GM23248 (cell line): ENCODE measurements around the gene GNAL. TPM values are rescaled to one million over a fixed set of nuclear protein-coding genes. Genes with fewer than 3 reads are reported as not detected.
"Not testable (repeated sequence)": the region's sequence is repeated elsewhere in the genome, so short reads cannot be mapped to it uniquely, and the experiment has no call there.

Experiments used
- DNase-seq: peaks from one replicate; pipeline ENCODE4 v3.0.0-alpha.2; 2015
- H2AFZ ChIP-seq: fragments of 200-600 bp; sonication (generic); 2 replicates; pipeline ENCODE4 v1.6.1; 2016; ENCODE audit warnings: antibody characterized with exemption
- H3F3A ChIP-seq: fragments of 200-600 bp; sonication (generic); 2 replicates; pipeline ENCODE4 v1.6.1; 2016; ENCODE audit warnings: mild to moderate bottlenecking, antibody characterized with exemption, mixed run types; ENCODE audit not compliant: insufficient read depth
- H3K27ac ChIP-seq: fragments of 200-600 bp; sonication (generic); 2 replicates; pipeline ENCODE4 v1.5.1; 2016; ENCODE audit warnings: mild to moderate bottlenecking
- H3K27me3 ChIP-seq: fragments of 200-600 bp; sonication (generic); replicated peaks from 2 replicates; pipeline ENCODE4 v1.6.1; 2016; ENCODE audit warnings: mild to moderate bottlenecking; ENCODE audit not compliant: insufficient read depth
- H3K36me3 ChIP-seq: fragments of 200-600 bp; sonication (generic); 2 replicates; pipeline ENCODE4 v1.6.1; 2016; ENCODE audit warnings: low read depth, mild to moderate bottlenecking
- H3K4me1 ChIP-seq: fragments of 200-600 bp; sonication (generic); 2 replicates; pipeline ENCODE4 v1.6.1; 2016; ENCODE audit warnings: mild to moderate bottlenecking; ENCODE audit not compliant: insufficient read depth
- H3K4me2 ChIP-seq: fragments of 200-600 bp; sonication (generic); one replicate; pipeline ENCODE4 v1.6.1; 2016; ENCODE audit warnings: mild to moderate bottlenecking; ENCODE audit not compliant: unreplicated experiment
- H3K4me3 ChIP-seq: fragments of 200-600 bp; sonication (generic); 2 replicates; pipeline ENCODE4 v1.5.1; 2016; ENCODE audit warnings: mild to moderate bottlenecking
- H3K79me2 ChIP-seq: fragments of 200-600 bp; sonication (generic); 2 replicates; pipeline ENCODE4 v1.6.1; 2016; ENCODE audit warnings: mild to moderate bottlenecking; ENCODE audit not compliant: insufficient read depth
- H3K9ac ChIP-seq: fragments of 200-600 bp; sonication (generic); 2 replicates; pipeline ENCODE4 v1.6.1; 2016; ENCODE audit warnings: mild to moderate bottlenecking
- H3K9me2 ChIP-seq: fragments of 200-600 bp; sonication (generic); 2 replicates; pipeline ENCODE4 v1.6.1; 2016; ENCODE audit warnings: mixed run types, mild to moderate bottlenecking, moderate library complexity; ENCODE audit not compliant: insufficient read depth
- H3K9me3 ChIP-seq: fragments of 200-600 bp; sonication (generic); one replicate; pipeline ENCODE4 v1.6.1; 2017; ENCODE audit warnings: low read depth
- H4K20me1 ChIP-seq: fragments of 200-600 bp; sonication (generic); 2 replicates; pipeline ENCODE4 v1.6.0; 2016; ENCODE audit not compliant: insufficient read depth
- EZH2 ChIP-seq: fragments of 200-600 bp; sonication (generic); IDR thresholded peaks from 2 replicates; pipeline ENCODE4 v1.6.1; 2018; ENCODE audit warnings: antibody characterized with exemption, mild to moderate bottlenecking; ENCODE audit not compliant: insufficient read depth, poor library complexity, severe bottlenecking
- EZH2phosphoT487 ChIP-seq: fragments of 200-600 bp; sonication (generic); IDR thresholded peaks from 2 replicates; pipeline ENCODE4 v1.6.1; 2018; ENCODE audit warnings: antibody characterized with exemption, moderate library complexity, mild to moderate bottlenecking, low read depth; ENCODE audit not compliant: insufficient read depth
- WGBS, 2 experiments: methylation state at CpG; one replicate each; pipeline ENCODE4 v1.1.6; 2015 to 2017; ENCODE audit warnings: low lambda C conversion rate in 2 of 2, low coverage in 1 of 2; ENCODE audit errors: missing lambda C conversion rate in 2 of 2; 5-methylcytosine and 5-hydroxymethylcytosine counted together
- in situ Hi-C: fragments of 300-500 bp; cut with MboI; formaldehyde crosslinking; loops from 2 replicates; pipeline ENCODE4 v1.15.0; 2020
- polyA plus RNA-seq: library from polyadenylated mRNA; unstranded; fragments of >200 nt; fragmentation: Nextera tagmentation; extraction: Ambion mirVana; gene quantifications from 2 replicates; pipeline ENCODE4 v1.2.1, GENCODE V29; 2016
- total RNA-seq: library from RNA; depleted of rRNA; stranded (reverse); fragments of >200 nt; shearing (Covaris generic); gene quantifications from 2 replicates; pipeline ENCODE4 v1.2.3, GENCODE V29; 2014

GNAL gene
- total and polyA plus RNA-seq, 2 experiments from 2014 or later, result 0.19 to 3.0 TPM

DNA sequence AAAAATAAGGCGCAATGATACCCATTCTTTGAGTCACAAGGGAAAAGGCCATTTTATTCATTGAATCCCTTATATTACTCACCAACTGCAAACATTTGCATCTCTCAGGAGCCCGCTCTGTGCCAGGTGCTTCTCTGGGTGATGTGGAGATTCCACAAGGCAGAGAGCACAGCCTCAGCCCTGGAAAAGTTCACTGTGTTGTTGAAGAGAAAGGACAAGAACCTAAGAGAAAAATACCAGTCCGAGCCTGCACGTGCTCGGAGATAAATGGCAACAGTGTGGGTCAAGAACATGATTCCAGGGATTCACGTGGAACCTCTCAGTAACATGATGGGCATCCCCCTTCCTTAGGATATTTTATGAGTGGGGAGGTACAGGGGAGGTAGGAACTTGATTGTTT lies 11.8 kb downstream of the GNAL start:
- Histone ChIP-seq H3K4me1 (no peaks in the 10 kb centered on the region), H3K9me2 (no peaks in the 10 kb centered on the region), H3K9ac (no peak overlapping the region), H3K4me2 (no peak overlapping the region), H3K79me2 (no peaks in the 10 kb centered on the region), H3K27ac (no peak overlapping the region), H3K4me3 (no peak overlapping the region), H3K36me3 (no peaks in the 10 kb centered on the region), H4K20me1 (no peaks in the 10 kb centered on the region; the same call in 1 of the 2 replicates), H3K9me3 (no peaks in the 10 kb centered on the region), H3F3A (no peaks in the 10 kb centered on the region), H2AFZ (no peak overlapping the region), H3K27me3 (no peaks in the 10 kb centered on the region)
- no peak for DNase-seq
- in situ Hi-C loops, result no loop called here
- no peak for TF ChIP-seq EZH2phosphoT487
- no peak for TF ChIP-seq EZH2
- 80 to 83% methylated on average over 6 of the region's 6 CpGs for WGBS, 2 experiments

DNA sequence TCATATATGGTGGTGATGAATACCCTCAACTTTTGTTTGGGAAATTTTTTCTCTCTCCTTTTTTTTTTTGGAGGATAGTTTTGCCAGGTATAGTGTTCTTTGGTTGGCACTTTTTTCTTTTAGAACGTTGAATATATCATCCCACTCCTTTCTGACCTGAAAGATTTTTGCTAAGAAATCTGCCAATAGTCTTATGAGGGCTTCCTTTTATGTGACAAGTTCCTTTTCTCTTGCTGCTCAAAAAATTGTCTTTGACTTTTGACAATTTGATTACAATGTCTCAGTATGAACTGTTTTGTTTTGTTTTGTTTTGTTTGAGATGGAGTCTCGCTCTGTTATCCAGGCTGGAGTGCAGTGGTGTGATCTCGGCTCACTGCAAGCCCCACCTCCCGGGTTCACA lies 21.5 kb downstream of the GNAL start:
- H2AFZ ChIP-seq, result no peak overlapping the region
- H3K27me3 ChIP-seq, result no peaks in the 10 kb centered on the region
- no peak for TF ChIP-seq EZH2
- no peak for TF ChIP-seq EZH2phosphoT487
- no peak overlapping the region for H3K27ac ChIP-seq
- H3K4me3 ChIP-seq, result no peak overlapping the region
- H3K4me2 ChIP-seq, result no peak overlapping the region
- no peaks in the 10 kb centered on the region for H4K20me1 ChIP-seq
- no peaks in the 10 kb centered on the region for H3F3A ChIP-seq
- no peak for DNase-seq
- H3K9me2 ChIP-seq, result no peaks in the 10 kb centered on the region
- in situ Hi-C loops, result no loop called here
- no peaks in the 10 kb centered on the region for H3K4me1 ChIP-seq
- no peaks in the 10 kb centered on the region for H3K79me2 ChIP-seq
- H3K9me3 ChIP-seq, result no peaks in the 10 kb centered on the region
- no peak overlapping the region for H3K9ac ChIP-seq
- 41 to 45% methylated on average over 4 of the region's 4 CpGs for WGBS, 2 experiments
- H3K36me3 ChIP-seq, result no peaks in the 10 kb centered on the region

DNA sequence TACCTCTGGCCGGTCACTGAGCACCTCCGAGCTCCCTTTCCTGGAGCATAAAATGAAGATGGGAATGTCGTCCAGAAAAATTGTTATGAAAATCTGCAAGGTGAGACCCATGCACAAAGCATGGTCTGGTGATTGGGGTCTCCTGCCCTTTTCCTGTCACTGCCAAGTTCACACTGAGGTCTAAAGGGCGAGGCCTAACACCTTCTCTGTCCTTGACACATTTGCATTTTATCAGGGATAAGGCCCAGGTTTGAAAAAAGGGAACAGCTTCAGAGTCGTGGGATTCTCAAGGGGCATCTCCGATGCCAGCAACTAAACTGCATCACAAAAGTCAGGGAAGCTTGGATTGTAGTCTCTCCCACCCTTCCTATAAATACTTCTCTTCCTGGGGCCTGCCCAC lies 24.7 kb downstream of the GNAL start:
- no peaks in the 10 kb centered on the region; the same call in 1 of the 2 replicates for H3K27me3 ChIP-seq
- TF ChIP-seq EZH2phosphoT487 (no peak), EZH2 (no peak)
- H3K9ac ChIP-seq, result no peak overlapping the region
- no peak for DNase-seq
- no peak overlapping the region for H3K27ac ChIP-seq
- in situ Hi-C loops, result no loop called here
- no peak overlapping the region for H3K4me2 ChIP-seq
- H3K36me3 ChIP-seq, result no peaks in the 10 kb centered on the region
- no peak overlapping the region for H3K4me3 ChIP-seq
- no peaks in the 10 kb centered on the region for H3K9me2 ChIP-seq
- no peaks in the 10 kb centered on the region for H3F3A ChIP-seq
- no peaks in the 10 kb centered on the region for H3K79me2 ChIP-seq
- no peak overlapping the region for H2AFZ ChIP-seq
- H4K20me1 ChIP-seq, result no peaks in the 10 kb centered on the region
- no peaks in the 10 kb centered on the region for H3K4me1 ChIP-seq
- H3K9me3 ChIP-seq, result no peaks in the 10 kb centered on the region
- WGBS, 2 experiments, result 57 to 62% methylated on average over 6 of the region's 6 CpGs

DNA sequence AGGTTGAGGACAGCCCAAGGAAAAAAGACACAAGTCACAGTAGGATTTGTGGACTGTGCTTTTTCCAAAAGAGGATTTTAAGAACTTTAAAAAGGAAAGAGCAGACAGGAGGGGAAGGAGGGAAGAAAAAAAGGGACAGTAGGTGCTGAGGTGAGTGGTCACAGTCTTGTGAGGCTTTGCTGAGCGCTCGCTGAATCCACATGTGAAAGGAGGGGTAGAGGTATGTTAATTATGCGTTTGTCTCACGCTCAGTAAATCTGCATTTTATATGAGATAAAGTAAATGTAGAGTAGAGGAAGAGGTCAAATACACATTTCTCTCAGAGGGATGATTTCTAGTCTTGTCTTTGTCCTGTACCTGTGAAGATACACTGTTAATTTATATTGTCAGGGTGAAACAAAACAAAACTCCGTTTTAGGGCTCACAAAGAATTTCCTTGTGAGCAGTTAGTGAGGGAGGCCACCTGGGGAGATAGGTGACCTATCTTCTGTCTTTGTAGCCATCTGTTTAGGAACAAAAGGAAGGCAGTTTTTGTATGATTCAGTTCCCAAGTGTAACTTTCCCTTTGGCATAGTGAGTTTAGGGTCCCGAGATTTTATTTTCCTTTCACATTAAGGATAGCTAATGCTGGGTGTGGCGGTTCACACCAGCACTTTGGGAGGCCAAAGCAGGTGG lies 25.3 kb downstream of the GNAL start:
- TF ChIP-seq EZH2 (no peak), EZH2phosphoT487 (no peak)
- no peak overlapping the region for H2AFZ ChIP-seq
- H3K4me2 ChIP-seq, result no peak overlapping the region
- no peaks in the 10 kb centered on the region; the same call in 1 of the 2 replicates for H3K27me3 ChIP-seq
- in situ Hi-C loops, result no loop called here
- no peaks in the 10 kb centered on the region for H3K9me2 ChIP-seq
- H3K9me3 ChIP-seq, result no peaks in the 10 kb centered on the region
- H3K27ac ChIP-seq, result no peak overlapping the region
- H3K79me2 ChIP-seq, result no peaks in the 10 kb centered on the region
- no peak overlapping the region for H3K4me3 ChIP-seq
- H3K36me3 ChIP-seq, result no peaks in the 10 kb centered on the region
- no peaks in the 10 kb centered on the region for H4K20me1 ChIP-seq
- DNase-seq, result no peak
- H3K9ac ChIP-seq, result no peak overlapping the region
- no peaks in the 10 kb centered on the region for H3F3A ChIP-seq
- 64 to 69% methylated on average over 7 of the region's 7 CpGs for WGBS, 2 experiments
- H3K4me1 ChIP-seq, result no peaks in the 10 kb centered on the region

DNA sequence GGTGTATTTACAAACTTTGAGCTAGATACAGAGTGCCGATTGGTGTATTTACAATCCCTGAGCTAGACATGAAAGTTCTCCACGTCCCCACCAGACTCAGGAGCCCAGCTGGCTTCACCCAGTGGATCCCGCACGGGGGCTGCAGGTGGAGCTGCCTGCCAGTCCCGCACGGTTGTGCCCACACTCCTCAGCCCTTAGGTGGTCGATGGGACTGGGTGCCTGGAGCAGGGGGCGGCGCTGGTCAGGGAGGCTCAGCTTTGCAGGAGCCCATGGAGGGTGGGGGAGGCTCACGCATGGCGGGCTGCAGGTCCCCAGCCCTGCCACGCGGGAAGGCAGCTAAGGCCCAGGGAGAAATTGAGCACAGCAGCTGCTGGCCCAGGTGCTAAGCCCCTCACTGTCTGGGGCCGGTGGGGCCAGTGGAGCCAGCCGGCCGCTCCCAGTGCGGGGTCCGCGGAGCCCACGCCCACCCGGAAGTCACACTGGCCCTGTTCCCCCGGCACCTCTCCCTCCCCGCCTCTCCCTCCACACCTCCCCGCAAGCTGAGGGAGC lies 27.8 kb downstream of the GNAL start:
- H3K9me2 ChIP-seq, H3K9me3 ChIP-seq, H3K4me2 ChIP-seq, in situ Hi-C loops, H3K27me3 ChIP-seq, H3K4me1 ChIP-seq, H3F3A ChIP-seq, H3K79me2 ChIP-seq, H3K9ac ChIP-seq, H2AFZ ChIP-seq, H4K20me1 ChIP-seq, H3K4me3 ChIP-seq, H3K36me3 ChIP-seq, DNase-seq, H3K27ac ChIP-seq: not testable (repeated sequence)
- WGBS, 2 experiments, result 67 to 82% methylated on average over 17 to 24 of the region's 24 CpGs
